ENCODE measurements around the gene COL11A2. TPM values are rescaled to one million over a fixed set of nuclear protein-coding genes. Genes with fewer than 3 reads are reported as not detected.

The COL11A2 gene
- total RNA-seq, 1 donor from 2014 or later = 0.25 TPM

DNA sequence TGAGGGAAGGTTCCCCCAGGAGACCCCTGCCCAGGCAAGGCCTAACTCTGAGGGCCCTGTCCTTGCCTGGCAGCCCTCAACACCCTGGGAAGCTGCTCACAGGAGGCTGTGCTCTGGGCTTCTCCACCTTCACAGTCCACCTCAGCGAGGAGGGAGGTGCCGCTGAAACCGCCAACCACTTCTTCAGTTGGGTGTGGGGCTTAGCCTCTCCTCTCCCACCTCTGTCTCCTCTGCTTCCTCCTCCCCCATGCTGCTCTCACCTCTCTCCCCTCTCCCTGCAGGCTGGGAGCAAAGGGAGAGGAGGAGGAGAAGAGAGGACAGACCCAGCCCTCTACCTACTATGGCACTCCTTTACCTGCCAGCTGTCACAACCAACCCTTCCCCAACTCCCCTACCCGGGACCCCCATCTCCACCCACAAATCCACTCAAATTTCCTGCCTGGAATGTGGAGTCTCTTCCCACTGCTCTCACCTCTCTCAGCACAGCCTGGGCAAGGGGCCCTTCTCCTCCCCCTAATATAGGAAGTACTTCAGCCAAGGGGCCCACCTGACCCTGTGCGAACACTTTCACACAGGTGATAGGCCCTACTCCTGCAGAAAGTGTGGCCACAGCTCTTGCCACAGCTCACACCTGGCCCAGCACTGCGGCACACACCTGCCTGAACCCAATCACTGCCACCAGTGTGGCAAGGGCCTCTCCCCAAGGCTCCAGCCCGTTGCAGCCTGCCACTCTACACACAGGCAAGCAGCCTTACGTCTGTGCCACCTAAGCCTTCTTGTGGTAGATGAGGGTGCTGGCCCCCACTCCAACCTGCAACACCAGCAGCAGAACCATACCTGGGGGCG, 23.2 kb upstream of the COL11A2 start:
- no peaks in the 10 kb centered on the region for H3K9me3 ChIP-seq
- H3K27ac ChIP-seq = no peak overlapping the region
- DNase-seq (ENCODE audit: extremely low spot score in 2 of 2) = no peak
- H3K36me3 ChIP-seq = no peaks in the 10 kb centered on the region
- peaks cover 11% of the 10 kb centered on the region for H3K4me1 ChIP-seq
- TF ChIP-seq POLR2A (IDR thresholded peaks at IDR 0.05) = no peak
- TF ChIP-seq CTCF (IDR thresholded peaks at IDR 0.05) = no peak
- no peak for TF ChIP-seq POLR2AphosphoS5 (IDR thresholded peaks at IDR 0.05; ENCODE audit: insufficient read depth in 1 of 2, low read depth in 1 of 2)
- H3K4me3 ChIP-seq = no peak overlapping the region
- intact Hi-C loops (cut with DNase I) = no loop called here
- no peaks in the 10 kb centered on the region for H3K27me3 ChIP-seq

GRCh38 chr6:33213989-33214335, 21.7 kb upstream of the COL11A2 start:
- Histone ChIP-seq H3K9me3 (no peaks in the 10 kb centered on the region), H3K4me3 (peak overlapping the region; percentile 46 to 55), H3K27ac (peak overlapping the region; percentile 59), H3K36me3 (peaks cover 0 to 12% of the 10 kb centered on the region in 2 donors), H3K4me1 (peaks cover 18% of the 10 kb centered on the region), H3K27me3 (no peaks in the 10 kb centered on the region)
- intact Hi-C loops (cut with DNase I) = no loop called here
- DNase-seq (ENCODE audit: extremely low spot score in 2 of 2) = no peak
- TF ChIP-seq POLR2A (IDR thresholded peaks at IDR 0.05) (no peak), POLR2AphosphoS5 (IDR thresholded peaks at IDR 0.05; ENCODE audit: insufficient read depth in 1 of 2, low read depth in 1 of 2) (no peak), CTCF (IDR thresholded peaks at IDR 0.05) (no peak)

DNA sequence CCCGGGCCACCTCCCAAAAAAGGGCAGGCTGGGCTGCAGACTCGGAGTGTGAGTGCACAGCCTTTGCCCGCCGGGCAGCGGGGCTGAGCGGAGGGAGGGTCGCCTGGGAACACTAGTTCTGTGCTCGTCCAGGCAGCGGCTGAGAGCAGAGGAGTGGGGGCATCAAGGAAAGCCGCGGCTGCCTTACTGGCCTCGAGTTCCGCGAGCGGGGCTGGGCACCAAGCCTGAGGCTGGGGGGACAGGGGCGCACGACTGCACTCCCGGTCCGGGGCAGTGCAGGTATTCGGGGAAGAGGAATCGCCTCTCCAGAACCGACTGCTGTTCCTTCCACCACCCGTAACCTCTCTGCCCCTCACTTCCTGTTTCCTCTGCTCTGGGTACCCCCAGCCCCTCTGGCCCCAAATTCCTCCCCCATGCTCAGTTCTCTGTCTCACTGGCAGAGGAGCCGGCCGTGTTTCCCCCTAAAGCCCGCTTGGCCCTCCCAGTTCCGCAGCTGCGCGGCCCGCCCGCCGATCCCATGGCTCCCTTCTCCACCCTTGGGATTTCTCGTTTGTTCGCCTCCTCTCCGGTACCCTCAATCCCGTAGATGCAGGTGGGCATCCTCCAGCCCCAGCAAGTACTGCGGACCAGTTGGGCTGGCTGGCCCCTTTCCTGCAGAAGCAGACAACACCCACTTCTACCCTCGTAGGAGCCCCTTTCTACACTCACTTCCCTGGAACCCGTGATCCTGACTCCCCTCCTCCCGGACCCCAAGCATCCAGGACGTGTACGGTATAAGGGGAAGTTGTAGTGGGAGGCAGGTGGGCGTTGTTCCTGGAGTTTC, 21.1 kb upstream of the COL11A2 start:
- Histone ChIP-seq H3K9me3 (no peaks in the 10 kb centered on the region), H3K27ac (peak overlapping the region; percentile 59), H3K36me3 (peaks cover 0 to 12% of the 10 kb centered on the region in 2 donors), H3K4me1 (peaks cover 21% of the 10 kb centered on the region), H3K27me3 (no peaks in the 10 kb centered on the region), H3K4me3 (peak overlapping the region; percentile 46 to 55)
- DNase-seq (ENCODE audit: extremely low spot score in 2 of 2) = no peak
- intact Hi-C loops (cut with DNase I) = no loop called here
- TF ChIP-seq POLR2AphosphoS5 (IDR thresholded peaks at IDR 0.05; ENCODE audit: insufficient read depth in 1 of 2, low read depth in 1 of 2) (peak in 1 of 2 donors; percentile 48), POLR2A (IDR thresholded peaks at IDR 0.05) (no peak)

- peak overlapping the region; percentile 59 for H3K27ac ChIP-seq
- no peak for TF ChIP-seq POLR2A (IDR thresholded peaks at IDR 0.05)
- TF ChIP-seq CTCF (IDR thresholded peaks at IDR 0.05) = no peak
- intact Hi-C loops (cut with DNase I) = no loop called here
Measured at GRCh38 chr6:33212857-33213165, 20.5 kb upstream of the COL11A2 start.

DNA sequence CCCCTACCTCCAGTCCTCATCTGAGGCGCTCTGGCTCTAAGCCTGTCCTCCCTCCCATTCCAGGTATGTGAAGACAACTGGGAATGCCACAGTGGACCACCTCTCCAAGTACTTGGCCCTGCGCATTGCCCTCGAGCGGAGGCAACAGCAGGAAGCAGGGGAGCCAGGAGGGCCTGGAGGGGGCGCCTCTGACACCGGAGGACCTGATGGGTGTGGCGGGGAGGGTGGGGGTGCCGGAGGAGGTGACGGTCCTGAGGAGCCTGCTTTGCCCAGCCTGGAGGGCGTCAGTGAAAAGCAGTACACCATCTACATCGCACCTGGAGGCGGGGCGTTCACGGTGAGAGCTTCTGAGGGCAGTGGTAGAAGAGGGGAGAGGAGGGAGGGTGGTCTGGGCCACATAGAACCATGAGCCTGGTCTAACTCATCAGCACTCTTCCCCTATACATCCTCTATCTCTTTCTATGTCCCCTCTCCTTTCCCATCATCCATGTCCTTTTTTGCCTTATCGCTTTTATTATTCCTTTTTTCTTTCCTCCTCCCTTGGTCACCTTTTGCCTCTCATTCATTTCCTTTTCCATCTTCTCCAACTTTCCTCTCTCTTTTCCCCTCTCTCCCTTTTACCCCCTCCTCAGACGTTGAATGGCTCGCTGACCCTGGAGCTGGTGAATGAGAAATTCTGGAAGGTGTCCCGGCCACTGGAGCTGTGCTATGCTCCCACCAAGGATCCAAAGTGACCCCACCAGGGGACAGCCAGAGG, 19.6 kb upstream of the COL11A2 start:
- Histone ChIP-seq H3K4me3 (no peak overlapping the region), H3K36me3 (peaks cover 0 to 12% of the 10 kb centered on the region in 2 donors), H3K4me1 (peaks cover 32% of the 10 kb centered on the region), H3K27me3 (no peaks in the 10 kb centered on the region), H3K27ac (no peak overlapping the region), H3K9me3 (no peaks in the 10 kb centered on the region)
- intact Hi-C loops (cut with DNase I) = no loop called here
- no peak for TF ChIP-seq POLR2A (IDR thresholded peaks at IDR 0.05)
- TF ChIP-seq CTCF (IDR thresholded peaks at IDR 0.05) = no peak
- TF ChIP-seq POLR2AphosphoS5 (IDR thresholded peaks at IDR 0.05; ENCODE audit: insufficient read depth in 1 of 2, low read depth in 1 of 2) = no peak
- DNase-seq (ENCODE audit: extremely low spot score in 2 of 2) = no peak

More at GRCh38 chr6:33212857-33213165, 20.5 kb upstream of the COL11A2 start:
- peaks cover 0 to 12% of the 10 kb centered on the region in 2 donors for H3K36me3 ChIP-seq
- DNase-seq (ENCODE audit: extremely low spot score in 2 of 2) = no peak
- peaks cover 22% of the 10 kb centered on the region for H3K4me1 ChIP-seq
- peak overlapping the region; percentile 46 to 55 for H3K4me3 ChIP-seq
- H3K27me3 ChIP-seq = no peaks in the 10 kb centered on the region
- H3K9me3 ChIP-seq = no peaks in the 10 kb centered on the region

Measured in vagina (tissue), 2 donors.